Measurements from ENCODE around the gene PRKAG2.

PRKAG2 gene

DNA sequence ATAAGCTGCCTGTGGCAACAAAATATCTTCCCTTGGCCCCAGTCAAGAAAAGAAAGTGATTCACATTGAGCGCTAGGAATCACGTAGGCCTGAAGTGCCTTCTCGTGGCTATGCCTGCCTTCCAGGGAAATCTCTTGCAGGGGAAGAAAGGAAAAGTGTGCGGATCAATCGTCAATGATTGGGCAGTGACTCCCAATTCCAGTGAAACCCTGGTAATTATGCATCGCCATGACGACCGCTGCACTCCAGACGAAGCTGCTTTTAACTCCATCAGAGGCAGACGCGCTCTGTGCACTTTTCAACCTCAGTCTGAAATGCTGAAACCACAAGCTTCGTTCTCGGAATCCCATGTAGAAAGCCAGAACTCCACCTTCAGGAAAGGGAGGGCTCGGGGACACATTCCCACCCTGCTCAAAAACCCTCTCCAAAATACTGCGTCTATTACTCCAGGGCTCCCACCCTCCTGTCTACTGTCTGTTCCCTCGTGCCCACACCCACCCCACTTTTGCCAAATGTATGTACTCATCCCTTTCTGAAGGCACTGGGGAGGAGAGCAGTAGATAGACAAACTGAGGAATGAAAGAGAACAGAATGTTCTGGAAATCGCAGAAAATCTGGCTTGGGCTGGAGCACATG is 24.2 kb upstream of the PRKAG2 start:
- DNase-seq (ENCODE audit: low read depth) = no peak

DNA sequence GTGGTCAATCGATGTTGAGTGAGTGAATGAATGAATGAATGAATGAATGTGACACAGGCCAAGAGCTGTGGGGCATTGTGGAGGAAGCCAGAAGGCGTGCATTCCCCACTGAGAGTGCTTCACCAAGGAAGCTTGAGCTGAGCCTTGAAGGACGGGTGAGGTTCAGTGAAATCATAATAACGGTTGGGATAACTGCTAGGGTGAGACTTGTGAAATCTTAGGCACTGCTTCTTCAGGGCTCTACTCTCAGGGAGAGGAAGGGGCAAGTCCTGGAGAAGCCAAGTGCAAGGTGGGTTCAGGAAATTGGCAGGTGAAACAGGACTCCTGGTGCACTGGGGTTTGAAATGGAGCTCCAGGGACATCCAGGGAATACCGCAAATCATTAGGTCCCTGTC is 23.7 kb upstream of the PRKAG2 start:
- DNase-seq (ENCODE audit: low read depth) = no peak

DNA sequence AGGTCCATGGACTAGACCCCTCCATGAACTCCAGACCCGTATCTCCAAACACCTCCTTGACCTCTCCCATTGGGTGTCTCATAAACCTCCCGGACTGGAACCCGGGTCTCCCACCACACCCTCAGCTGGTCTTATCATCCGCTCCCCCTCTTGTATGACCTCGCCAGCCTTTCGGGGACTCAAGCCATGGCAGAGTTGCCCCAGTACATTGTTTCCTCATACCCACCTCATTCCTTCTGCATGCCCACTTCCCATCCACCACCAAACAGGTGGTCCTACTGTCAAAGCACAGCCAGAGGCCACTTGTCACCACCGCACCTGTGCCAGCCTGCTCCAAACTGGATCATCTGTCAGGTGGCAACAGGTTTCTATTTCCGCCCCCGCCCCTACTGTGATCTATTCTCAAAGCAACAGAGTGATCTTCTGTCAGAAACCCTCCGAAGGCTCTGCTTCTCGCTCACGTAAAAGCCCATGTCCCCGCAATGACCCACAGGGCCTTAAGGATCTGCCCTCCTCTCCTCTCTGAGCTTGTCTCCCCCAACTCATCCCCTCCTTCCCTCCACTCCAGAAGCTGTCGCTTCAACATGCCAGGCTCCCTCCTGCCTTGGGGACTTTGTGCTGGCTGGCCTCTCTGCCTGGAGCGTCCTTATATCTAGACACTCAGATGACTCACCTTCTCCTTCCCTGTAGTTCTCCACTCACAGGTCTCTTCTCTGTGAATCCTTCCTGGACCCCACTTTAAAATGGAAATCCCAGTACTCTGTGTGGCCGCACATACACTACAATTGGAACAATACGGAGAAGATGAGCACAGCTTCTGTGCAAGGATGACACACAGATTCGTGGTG is 22.8 kb upstream of the PRKAG2 start:
- no peak for DNase-seq (ENCODE audit: low read depth)

DNA sequence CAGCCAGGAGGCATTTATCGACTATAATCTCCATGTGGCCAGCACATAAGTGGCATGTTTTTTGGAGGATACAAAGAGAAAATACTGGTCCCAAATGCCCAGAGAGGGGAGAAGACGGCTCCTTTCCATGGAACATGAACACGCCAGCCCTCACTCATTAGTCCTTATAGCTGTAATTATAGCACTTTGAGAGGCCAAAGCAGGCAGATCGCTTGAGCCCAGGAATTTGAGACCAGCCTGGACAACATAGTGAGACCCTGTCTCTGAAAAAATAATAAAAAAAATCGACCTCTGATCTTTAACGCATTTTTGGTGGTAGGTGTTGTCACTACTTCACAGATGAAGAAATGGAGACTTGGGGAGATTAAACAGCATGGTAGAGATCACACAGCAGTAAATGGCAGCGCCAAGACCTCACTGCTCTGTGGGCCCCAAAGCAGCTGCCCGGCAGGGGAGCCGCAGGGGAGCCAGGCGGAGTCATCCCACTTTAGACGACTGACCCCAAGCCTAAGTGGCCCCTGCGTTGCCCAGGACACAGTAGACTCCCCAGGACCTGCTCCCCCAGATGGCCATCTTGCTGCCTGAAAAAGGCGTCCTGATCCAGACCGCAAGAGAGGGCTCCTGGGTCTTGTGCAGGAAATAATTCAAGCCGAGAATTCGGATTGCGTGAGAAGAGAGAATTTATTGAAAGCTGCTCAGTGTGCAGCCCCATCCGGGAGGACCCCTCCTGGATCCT is 21.2 kb upstream of the PRKAG2 start:
- DNase-seq (ENCODE audit: low read depth) = no peak

DNA sequence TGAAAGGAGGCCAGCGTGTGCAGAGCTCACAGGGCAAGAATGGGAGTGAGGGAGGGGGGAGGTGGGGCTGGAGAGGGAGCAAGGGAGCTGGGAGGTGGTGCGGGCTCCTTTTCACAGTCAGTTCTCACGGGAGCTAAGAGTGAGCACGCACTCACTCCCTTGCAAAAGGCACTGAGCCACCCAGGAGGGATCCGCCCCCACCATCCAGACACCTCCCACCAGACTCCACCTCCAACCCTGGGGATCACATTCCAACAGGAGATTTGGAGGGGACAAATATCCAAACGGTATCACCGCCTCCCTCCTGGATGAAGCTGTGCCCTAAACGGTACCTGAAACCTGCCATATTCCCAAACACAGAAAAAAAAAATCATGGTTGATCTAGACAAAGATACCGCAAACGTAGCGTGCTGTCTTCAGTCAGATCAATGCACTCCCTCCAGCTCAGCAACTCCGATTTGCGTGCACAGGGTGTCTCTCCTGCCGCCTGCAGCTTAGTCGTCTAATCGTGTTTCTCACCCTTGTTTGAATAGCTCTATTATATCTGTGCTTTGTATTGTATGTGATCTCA is 20.3 kb upstream of the PRKAG2 start:
- no peak for DNase-seq (ENCODE audit: low read depth)

DNA sequence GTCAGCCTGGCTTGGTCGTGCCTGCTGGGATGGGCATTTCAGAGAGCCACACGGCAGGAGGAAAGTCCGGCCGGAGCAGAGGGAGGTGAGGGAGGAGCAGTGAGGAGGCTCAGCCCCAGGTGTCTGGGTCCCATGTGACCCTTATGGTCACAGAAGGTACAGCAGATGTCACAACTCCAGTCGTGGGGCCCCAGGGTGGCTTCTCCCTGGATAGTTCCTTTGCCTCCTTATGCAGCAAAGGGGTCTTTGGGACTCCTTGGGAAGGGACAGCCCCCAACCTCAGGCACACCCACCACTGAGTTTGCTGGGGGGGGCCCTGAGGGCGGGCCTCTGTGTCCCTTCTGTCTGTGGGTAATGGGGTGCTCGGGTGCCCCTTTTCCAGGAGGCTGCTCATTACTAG is 19.6 kb upstream of the PRKAG2 start:
- no peak for DNase-seq (ENCODE audit: low read depth)

DNA sequence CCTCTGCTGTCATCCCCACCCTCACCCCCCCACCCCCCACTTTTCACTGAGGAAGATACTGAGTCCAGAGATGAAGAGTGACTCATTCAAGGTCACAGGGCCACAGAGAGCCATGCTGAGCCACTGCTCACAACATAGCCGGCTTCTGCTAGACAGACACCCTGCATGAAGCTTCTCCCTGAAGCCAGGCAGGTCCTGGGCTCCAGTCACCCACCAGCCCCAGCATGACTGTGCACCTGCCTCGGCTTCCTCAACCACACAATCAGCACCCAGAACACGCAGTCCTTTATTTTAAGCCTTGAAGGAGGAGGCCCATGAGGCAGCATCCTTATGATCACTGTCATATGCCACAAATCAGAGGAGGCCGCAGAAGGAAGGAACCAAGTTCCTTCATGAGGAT is 19.2 kb upstream of the PRKAG2 start:
- DNase-seq (ENCODE audit: low read depth) = no peak

DNA sequence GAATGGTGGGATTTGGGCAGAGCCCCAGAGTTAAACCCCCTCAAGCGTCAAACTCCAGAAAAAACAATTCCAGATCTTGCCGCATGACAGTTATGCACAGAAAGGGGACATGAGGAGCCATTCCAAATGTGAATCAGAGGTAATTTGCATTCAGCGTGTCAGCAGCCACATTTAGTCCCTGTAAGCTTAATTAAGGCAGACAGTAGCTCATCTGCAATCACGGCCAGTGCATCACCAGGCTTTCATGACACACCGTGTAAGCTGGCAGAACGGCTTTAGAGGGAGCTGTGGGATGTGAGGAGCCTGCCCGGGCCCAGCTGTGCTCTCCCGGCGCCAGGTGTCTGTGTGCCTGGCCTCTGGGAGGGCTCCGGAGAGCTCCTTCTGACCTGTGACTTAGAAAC is 18.7 kb upstream of the PRKAG2 start:
- no peak for DNase-seq (ENCODE audit: low read depth)

DNA sequence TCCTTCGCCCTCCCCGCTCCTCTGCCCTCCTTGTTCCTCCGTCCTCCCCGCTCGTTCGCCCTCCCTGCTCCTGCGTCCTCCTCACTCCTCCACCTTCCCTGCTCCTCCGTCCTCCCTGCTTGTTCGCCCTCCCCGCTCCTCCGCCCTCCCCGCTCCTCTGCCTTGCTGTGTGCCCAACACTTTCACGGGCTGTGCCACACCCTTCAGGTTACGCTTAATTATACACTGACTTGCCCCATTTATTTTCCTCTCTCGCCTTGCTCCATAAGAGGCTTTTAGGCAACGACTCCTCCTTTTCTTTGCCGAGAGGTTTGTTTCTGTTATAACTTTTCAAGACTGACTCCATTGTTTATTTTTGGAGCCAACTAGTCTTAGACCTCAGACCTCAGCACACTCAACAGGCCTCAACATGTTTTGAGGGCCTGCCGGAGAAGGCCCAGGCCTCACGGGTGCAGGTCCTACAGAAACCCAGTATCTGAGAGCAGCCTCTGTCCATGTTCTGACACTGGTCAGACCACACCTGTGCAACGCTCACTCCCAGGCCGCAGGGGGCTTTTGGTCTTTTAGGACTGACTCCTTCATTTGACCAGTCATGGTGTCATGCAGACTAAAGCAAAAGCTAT is 18.2 kb upstream of the PRKAG2 start:
- no peak for DNase-seq (ENCODE audit: low read depth)

DNA sequence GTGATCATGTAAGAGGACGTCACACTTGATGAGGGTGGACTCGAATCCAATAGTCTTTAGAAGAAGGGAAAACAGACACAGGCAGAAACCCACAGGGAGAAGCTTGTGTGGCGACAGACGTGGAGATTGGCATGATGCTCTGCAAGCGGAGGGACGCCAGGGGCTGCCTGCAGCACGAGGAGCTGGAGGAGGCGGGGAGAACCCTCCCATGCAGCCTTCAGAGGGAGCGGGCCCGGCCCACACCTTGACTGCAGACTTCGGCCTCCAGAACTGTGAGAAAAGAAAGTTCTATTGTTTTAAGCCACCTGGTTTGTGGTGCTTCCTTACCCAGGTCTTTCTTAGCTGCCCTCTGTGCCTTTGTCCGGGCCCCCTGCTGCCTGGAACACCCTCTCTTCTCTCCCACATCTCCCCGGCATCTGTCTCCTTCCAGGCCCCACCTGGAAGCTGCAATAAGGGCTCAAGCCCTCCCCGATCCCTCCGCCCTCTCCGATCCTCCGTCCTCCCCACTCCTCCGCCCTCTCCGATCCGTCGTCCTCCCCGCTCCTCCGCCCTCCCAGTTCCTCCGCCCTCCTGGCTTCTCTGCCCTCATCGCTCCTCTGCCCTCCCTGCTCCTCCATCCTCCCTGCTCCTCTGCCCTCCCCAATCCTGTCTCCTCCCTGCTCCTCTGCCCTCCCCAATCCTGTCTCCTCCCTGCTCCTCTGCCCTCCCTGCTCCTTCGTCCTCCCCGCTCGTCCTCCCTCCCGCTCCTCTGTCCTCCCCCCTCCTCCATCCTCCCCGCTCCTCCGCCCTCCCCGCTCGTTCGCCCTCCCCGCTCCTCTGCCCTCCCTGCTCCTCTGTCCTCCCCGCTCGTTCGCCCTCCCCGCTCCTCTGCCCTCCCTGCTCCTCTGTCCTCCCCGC is 17.4 kb upstream of the PRKAG2 start:
- DNase-seq (ENCODE audit: low read depth) = no peak

DNA sequence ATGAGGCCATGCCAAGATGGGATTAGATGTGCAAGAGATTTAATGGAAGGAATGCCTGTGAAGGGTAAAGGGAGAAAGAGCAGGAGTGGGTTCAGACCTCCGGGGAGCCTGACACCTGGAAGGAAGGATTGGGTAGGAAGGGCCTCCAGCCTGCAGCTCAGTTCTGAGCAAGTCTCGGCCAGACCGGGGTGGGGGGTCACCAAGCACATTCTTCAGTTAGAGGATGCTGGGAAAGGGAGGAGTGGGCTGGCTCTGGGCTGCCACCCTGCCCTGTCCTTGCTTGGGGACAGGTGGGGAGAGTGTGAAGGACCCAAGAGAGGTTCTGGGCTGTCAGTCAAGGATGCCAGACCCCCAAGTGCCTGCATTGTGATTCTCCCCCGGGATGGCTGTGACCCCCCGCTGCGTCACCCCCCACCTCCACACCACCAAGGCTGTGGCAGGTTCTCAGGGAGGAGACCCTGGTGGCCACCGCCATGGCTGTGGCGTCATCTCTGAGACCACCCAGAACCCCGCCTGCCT is 16.5 kb upstream of the PRKAG2 start:
- no peak for DNase-seq (ENCODE audit: low read depth)

DNA sequence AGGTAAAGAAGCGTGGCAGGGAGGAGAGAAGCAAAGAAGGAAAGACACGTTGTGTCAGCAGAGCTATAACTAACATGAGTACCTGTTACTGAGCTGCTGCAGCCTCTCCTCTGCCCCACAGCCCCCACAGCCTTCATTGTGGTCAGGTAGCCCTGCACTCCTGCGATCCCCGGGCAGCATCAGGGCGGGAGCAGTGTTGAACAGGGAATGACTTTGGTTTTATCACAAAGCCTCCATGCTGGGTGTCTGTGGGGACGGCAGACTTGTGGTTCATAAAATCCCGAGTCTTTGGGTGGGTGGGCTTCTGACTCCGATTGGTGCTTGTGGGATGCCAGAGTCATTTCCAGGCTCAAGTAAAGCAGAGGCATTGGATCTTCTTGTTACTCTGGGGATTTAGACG is 14.8 kb upstream of the PRKAG2 start:
- no peak for DNase-seq (ENCODE audit: low read depth)

DNA sequence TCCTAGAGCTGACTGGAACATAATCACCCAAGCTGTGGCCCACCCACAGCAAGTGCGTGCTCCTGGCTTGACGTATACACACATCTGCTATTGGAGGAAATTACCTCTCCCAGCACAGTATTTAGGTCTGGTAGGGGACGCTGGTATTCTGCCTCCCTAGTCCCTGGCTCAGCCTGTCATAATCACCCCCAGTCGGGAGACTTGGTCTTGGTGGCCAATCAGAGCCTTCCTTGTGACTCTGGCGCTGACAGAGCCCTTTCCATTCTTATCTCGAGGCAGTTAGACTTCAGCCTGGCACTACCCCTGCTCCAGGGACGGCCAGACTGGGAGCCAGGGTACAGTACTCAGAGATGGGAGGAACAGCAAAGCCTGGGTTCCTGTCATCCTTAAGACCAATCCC is 14.3 kb upstream of the PRKAG2 start:
- DNase-seq (ENCODE audit: low read depth) = no peak

DNA sequence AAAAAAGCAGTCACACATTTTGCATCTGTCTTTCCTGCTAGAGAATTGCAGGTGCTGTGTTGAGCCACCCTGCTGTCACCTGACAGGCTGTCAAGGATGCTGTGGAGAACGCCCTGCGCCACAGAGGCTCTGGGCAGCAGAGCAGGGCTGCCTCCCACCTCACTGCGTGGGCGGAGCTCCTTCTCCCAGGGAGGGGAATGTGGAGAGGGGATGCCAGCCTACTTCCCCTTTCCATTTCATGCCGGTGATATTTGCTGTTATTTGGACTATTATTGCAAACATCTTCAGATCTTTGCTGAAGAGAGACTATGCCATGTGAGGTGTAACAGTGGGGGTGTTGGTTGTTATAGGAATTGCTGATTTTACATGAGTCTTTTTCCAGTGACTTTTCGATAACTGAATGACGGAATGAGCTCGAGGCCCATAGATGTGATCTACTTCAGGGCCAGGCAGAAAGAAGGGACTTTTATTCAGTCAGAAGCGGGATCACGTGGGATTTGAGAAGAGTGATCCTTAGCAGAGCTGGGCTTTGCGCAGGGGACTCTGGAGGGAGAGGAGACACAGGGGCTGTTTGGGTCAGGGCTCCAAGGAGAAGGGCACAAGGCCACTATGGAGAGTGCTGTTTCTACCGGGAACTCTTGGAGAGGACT is 13.6 kb upstream of the PRKAG2 start:
- no peak for DNase-seq (ENCODE audit: low read depth)

DNA sequence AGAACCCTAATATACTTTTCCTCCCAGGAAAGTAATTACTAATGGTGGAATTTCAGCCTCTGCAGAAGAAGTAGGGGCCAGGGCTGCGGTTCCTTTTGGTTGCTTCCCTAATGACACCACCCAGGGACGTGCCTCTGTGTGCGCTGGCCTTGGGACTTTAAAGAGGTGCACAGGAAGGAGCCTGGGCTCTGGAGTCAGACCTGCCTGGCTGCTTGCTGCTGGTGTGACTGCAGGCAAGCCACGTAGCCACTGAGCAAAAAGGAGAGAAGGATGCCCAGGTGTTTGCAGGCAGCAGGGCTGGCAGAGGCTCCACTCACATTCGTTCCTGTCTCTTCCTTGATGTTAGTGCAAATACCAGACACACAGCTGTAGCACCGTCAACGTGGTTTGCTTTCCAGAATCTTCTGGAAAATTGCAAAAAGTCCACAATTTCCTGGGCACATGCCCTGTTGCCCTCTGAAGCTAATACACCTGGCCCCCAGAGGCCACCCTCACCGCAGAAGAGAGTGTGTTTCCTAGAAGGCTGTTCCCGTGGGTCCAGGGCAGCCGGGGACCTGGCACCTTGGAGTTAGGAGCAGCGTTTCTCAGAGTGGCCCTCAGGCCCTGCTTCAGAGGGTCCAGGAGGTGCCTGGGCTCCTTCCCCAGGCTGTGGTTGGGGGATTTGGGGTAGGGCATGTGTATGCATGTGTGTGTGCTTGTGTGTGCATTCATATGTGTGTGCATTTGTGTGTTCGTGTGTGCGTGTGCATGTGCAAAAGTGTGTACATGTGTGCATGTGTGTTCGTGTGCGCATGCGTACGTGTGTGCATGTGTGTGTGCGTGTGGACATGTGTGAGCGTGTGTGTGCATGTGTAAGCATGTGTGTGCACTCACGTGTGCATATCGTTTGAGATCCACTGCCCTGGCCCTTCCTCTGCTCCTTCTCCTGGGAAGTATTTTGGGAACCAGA is 12.8 kb upstream of the PRKAG2 start:
- DNase-seq (ENCODE audit: low read depth) = no peak

DNA sequence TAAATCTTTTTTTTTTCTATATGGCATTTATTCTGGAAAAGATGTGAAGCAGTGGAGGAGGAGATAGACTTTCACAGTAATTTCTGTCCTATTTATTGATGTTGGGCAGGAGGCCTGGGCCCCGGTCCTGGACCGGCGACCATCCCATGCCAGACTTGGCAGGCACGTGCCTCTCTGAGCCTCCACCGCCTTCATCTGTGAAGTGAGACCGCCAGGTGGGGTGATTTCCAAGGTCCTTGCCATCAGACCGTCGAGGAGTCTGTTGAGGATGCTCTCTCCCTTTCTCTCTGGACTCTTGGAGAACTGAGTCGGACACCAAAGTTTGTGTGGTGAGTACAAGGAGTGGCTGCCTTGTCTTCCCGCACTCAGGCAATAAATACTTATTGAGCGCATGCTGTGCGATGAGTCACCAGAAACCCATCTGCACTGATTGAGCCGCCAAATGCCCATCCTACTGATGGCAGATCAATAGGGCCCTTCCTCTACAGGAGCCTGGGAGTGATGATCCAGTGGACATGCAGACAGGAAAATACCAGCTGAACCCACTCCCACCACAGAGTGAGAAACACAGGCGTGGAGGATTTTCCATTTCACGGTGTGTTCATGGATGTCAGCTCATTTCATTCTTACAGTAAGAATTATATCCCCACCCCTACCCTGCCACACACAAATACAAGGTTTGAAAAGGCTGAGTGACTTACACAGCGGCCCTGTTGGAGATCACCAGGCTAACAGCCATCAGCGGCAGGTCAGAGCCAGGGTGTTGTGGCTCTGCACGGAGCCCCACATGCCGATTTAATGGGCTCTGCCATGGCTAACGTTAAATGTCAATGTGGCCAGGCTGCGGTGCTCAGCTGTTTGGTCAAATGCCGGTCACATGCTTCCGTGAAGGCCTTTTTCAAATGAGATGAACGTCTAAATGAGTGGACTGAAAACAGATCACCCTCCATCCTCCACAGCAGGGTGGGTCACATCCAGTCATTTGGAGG is 11.5 kb upstream of the PRKAG2 start:
- no peak for DNase-seq (ENCODE audit: low read depth)

DNA sequence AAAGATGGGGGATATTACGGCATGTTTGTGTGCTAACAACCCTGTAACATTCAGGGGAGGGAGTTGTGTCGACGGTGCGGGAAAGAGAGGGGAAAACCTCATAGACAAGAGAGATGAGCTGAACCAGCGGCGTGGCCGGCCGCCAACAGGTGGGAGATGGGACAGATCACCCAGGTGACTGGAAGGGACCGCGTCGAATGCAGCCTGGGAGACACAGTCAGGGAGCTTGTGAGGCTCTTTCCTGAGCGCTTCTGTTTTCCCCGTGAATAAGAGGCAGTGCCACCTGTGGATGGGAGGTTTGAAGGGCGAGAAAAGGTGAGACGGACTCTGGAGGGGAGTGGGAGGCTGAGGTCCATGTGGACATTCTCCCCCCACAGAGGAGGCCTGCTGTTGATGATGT is 9.9 kb upstream of the PRKAG2 start:
- no peak for DNase-seq (ENCODE audit: low read depth)

DNA sequence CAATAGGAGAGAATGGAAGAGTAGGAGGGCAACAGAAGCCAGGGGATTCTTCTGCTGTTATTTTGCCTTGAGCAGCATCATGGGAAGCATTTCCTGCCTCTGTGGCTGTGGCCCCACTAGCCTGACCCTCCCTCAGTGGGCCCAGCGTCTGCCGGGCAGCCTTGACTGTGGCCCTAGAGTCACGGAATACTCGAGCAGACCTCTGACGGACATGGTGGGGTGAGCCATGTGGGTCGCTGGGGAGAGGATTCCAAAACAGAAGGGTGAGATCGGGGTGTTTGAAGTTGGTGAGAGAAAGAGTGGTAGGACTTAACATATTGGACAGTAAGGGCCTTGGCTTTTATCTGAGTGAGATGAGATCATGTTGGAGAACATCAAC is 8.3 kb upstream of the PRKAG2 start:
- DNase-seq (ENCODE audit: low read depth) = no peak

Measured in stimulated activated CD8-positive, alpha-beta memory T cell treated with anti-CD3 and anti-CD28 coated beads, Interleukin-15, amount 100 ng/mL, for 24 hours (primary cell).